ENCODE measurements around the gene GLB1L. TPM values are rescaled to one million over a fixed set of nuclear protein-coding genes. Genes with fewer than 3 reads are reported as not detected.

Gene GLB1L
- total and polyA plus RNA-seq, 2 of the 8 experiments (the other 6 are each of a cell fraction or from before 2014, with no cell fraction given) = 3.7 to 4.0 TPM

- TF ChIP-seq CHD7 (IDR thresholded peaks at IDR 0.05; ENCODE audit: insufficient replicate concordance, low read length) (no peak), ZNF274 (IDR thresholded peaks at IDR 0.05; ENCODE audit: borderline replicate concordance, extremely low read depth, low read length) (no peak), SAP30 (IDR thresholded peaks at IDR 0.05; ENCODE audit: insufficient read depth, insufficient replicate concordance, low read length) (no peak), JUND (IDR thresholded peaks at IDR 0.05; ENCODE audit: low read length) (no peak), E2F6 (IDR thresholded peaks at IDR 0.05) (no peak), EZH2 (IDR thresholded peaks at IDR 0.05; ENCODE audit: low read depth, low read length, severe bottlenecking) (no peak), TEAD4 (IDR thresholded peaks at IDR 0.05; ENCODE audit: low read depth, low read length) (no peak), TCF12 (IDR thresholded peaks at IDR 0.05; ENCODE audit: low read depth, low read length) (no peak), ATF2 (IDR thresholded peaks at IDR 0.05; ENCODE audit: low read length) (no peak)
These were observed 36.3 kb upstream of the GLB1L start (continued) for GRCh38 chr2:219281588-219281987.
